GM21515 (cell line): ENCODE data around the gene SFMBT2.

Experiments
- ATAC-seq: cut with Tn5 transposase; IDR thresholded peaks from one replicate; pipeline ENCODE4 v1.9.1; 2021; ENCODE audit not compliant: unreplicated experiment

SFMBT2 gene

DNA sequence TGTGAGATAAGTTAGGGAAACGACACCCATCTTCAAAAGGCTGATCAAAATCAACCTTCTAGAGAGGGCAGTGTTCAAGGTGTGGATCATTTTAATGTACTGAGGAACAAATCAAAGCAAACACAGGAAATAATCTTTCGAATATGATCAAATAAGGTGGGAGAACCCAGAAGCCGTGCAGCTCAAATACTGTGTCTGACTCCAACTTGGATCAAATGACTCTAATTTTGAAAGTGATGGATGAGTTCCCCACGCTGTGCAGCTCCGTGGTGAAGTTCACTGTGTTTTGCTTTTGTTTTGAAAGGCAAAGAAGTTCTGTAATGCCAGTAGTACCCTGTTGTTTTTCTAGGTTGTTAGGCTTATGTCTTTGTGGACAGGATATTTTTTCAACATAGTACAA lies 250.9 kb downstream of the SFMBT2 start:
- no peak for ATAC-seq

DNA sequence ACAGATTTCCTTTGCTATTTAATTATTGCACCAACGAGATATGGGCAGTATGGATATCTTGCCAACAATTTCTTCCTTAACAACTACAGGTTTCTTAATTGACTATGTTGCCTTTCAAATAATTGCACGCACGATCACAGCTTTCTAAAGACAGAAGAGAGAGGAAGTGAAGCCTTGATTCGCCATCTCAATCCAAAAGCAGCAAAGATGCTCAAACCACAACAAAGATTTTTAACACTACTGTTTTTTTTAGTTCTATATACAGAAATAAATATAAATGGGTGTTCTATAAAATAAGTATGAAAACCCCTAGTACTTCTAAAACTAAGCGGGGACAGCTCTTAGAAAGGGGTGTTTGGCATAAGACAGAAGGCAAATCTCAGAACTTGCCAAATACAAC lies 251.3 kb downstream of the SFMBT2 start:
- no peak for ATAC-seq

DNA sequence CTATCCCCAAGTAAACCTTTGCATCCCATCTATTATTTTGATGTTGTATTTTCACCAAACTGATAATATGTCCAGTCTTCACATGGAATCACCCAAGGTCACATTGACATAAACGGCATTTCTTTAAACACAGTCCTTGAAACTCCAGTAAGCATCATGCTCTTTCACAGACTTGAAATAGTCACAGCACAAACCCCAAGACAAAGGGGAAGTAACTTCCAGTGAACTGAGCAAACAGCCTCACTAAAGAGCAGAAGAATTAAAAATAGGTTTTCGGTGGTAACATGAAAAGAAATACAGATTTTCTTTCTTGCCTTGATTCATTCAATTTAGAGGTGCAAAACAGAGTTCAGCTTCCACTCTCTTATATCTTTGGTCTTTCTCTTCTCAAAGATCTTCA lies 253.7 kb downstream of the SFMBT2 start:
- no peak for ATAC-seq

DNA sequence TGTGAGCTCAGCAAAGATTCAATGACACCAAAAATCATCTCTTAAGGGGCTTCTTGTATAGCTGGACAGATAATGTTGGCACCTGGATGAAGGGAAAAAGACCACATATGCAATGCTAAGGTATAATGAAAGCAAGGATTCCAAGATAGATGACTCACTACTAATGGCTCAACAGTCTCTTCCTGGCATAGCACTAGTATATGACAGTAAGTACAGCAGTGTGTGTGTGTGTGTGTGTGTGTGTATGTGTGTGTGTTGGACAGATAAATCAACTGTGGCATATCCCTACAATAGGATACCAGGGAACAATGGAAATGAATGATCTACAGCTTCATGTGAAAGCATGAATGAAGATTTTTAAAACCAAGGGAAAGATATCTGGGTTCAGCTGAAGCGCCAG lies 257.1 kb downstream of the SFMBT2 start:
- ATAC-seq: no peak

DNA sequence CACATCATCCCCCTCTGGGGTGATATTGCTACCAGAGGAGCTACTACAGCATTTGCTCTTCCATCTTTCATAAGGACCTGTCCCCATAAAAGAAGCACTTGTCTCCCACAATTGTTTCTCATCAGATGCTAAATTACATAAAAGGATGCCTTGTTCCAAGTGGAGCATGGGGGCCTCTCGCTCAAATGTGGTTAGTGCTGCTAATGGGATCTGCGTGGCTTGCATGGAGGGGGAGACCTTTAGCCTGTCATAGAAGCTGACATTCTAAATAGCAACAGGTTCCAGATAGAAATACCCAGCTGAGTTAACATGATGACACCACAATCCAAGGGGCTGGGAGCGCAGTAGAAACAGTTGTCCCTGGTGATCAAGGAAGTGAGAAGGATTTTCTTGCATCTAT lies 257.9 kb downstream of the SFMBT2 start:
- no peak for ATAC-seq

DNA sequence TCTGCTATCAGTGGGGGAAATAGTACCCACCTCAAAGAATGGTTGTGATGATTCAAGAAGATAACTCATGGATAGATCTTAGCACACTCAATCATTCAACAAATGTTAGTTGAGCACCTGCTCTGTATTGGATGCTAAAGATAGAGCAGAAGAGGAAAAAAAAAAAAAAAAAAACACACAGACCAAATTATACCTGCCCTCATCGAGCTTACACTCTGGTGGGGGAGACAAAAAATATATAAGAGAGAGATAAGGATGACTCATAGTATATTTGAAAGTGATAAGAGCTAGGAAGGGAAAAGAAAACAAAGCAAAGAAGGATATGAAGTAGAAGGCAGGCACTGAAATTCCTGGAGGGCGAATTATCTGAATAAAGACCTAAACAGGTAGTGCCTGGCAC lies 258.5 kb downstream of the SFMBT2 start:
- no peak for ATAC-seq

DNA sequence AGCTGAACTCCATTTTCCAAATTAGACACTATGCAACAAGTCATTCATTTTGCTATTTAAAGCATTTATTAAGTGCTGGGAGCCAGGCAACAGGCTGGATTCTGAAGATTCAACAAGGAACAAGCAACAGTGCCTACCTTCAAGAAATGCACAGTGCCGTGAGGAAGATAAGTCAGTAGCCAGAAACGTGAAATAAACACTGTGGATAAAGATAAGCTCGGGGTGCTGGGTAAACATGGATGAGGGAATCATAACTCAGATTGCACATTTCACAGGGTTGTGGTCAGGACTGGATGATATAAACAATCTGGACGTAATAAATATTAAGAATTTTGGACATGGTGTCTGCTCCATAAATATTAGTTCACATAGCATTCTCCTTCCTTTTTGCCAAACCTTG lies 259.3 kb downstream of the SFMBT2 start:
- no peak for ATAC-seq

DNA sequence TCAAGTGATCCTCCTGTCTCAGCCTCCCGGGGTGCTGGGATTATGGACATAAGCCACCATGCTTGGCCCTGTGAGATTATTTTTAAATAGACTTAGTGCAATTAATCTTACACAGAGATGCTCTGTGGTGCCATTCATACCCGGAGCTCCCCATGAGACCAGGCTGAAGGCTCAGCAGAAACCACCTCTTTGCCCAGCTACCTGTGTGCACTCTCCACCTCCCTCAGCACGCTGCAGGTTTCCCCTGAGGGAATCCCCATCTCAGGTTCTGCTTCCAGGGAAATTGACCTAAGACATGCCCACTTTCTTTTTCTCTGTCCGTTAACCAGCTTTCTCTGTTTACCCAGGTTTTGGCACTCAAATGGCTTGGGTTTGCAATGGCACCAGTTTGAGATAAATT lies 260.5 kb downstream of the SFMBT2 start:
- ATAC-seq: no peak

DNA sequence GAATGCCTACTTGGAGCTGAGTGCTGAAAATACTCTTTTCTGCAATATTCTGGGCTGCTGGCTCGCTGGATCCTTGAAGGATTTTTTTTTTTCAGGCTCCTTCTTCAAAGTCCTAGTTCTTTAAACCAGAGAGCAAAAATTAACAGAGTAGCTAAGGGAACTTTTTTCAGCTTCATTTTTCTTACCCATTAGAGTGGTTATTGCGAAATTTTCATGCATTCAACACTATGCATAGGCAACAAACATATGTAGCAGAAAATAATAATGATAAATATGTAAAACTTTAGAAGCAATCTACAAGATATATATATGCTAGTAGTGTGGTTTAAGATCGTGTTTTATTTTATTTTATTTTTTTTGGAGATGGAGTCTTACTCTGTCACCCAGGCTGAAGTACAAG lies 264.6 kb downstream of the SFMBT2 start:
- ATAC-seq: no peak

DNA sequence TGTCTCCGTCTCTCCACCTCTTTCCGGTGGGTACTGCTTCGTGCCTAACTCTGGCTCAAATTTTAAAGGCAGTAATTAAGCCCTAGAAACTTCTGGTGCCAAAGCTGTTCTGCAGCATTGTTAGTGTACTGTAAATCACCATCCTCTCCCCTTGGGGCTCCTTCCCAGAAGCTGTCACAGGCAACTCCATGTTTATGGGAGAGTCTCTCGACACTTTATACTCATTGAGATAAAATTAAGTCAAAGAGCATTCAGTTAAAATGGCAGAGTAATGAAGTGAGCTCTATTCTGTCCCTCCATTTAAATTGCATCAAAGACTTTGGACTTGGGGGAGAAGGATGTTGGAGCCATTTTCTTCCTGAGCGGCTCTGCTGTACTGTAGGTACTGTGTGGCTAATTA lies 274.8 kb downstream of the SFMBT2 start:
- ATAC-seq: no peak

DNA sequence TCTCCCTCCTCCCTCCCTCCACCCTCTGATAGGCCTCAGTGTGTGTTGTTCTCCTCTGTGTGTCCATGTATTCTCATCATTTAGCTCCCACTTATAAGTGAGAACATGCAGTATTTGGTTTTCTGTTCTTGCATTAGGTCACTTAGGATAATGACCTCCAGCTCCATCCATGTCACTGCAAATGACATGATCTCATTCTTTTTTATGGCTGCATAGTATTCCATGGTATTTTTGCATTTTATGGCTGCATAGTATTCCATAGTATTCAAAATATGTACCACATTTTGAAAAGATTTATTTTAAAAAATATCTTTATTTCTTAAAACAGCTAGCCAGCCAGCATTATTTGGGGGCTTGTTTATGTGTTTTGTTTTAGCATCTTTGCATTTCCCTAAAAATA lies 275.6 kb downstream of the SFMBT2 start:
- ATAC-seq: no peak

DNA sequence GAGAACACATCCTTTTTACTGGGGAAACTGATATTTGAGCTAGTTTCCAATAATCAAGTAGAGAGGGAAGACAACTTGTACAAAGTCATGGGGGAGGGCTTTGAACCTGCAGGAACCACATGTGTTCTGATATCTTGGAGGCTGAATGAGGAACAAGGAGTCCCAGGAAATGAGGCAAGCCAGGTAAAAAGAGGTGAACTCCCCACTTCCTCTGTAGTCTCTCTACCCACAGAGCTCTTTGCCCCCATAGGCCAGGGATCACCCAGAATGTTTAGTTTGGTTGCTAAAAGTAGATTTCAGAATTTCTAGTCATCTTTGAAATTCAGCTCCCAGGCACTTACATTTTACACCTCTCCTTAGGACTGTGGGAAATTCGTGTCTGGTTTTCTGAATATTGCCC lies 276.4 kb downstream of the SFMBT2 start:
- ATAC-seq: no peak

DNA sequence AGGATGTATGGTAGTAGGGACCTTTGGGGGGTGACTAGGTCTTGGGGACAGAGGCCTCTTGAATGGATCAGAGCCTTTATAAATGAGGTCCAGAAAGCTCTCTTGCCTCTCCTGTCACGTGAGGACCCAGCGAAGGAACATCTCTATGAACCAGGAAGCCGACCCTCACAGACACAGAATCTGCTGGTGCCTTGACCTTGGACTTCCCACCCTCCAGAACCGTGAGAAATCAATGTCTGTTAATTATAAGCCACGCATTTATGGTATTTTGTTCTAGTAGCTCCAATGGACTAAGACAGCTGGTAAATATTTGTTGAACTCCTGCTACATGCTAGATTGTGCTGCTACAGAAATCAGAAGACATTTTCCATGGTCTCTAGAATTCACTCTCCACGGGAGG lies 276.9 kb downstream of the SFMBT2 start:
- no peak for ATAC-seq

DNA sequence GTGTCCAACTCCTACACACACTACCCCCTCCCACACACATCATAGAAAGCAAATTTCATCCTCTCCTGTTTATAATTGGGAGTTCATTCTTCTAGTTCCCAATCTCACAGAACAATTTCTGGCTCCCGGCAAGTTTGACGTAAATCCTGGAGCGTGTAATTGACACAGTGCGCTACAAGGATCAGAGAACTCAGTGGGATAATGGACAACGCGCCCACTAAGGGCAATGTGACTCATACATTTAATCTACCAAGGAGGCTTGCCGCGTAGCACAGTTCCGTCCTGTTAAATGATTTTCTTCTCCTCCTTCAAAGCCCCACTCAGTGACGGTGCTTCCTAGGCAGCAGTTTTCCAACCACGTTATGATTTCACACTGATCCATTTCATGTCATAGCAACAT lies 277.6 kb downstream of the SFMBT2 start:
- ATAC-seq: no peak

DNA sequence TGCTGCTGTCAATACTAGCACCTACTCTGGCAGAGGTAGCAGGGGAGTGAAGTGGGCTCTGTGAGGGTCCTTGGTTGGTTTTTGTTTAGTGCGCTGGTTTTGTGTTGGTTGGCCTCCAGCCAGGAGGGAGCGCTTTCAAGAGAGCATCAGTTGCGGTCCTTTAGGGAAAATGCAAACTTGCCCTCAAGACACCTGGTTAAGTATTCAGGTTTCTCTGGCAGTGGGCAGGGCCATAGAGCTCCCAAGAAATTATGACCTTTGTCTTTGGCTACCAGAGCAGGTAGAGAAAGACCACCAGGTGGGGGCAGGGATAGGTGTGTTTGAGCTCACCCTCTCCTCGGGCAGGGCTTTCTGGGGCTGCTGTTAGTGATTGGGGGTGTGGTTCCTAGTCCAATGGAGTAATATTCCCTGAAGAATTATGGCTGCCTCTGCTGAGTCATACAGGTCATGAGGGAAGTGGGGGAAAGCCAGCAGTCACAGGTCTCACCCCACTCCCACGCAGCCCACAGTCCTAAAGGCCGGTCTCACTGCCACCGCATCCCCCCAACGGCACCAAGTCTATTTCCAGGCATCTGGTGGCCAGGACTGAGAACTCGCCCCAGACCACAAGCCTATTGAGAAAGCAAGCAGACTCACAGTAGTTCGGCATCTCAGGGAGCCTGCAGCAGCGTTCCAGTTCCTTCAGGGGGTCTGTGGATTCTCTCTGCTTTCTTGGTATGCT lies 280.5 kb downstream of the SFMBT2 start:
- no peak for ATAC-seq

DNA sequence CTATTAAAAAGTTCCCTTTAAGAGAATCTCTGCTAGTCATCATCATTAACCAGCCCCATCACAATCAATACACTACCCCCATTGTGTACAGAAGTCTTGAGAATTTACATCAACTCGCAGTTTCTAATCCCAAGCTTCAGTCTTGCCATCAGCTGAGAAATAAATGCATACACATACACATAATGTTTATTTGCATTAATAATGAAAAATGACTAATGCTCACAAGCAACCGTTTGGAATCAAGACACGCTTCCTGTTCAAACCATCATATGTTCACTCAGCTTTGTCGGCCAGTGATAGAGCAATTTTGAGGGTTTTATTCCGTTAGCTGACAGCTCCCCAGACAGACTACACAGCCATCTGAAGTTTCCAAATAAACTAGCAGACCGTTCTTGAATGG lies 287.1 kb downstream of the SFMBT2 start:
- ATAC-seq: no peak

DNA sequence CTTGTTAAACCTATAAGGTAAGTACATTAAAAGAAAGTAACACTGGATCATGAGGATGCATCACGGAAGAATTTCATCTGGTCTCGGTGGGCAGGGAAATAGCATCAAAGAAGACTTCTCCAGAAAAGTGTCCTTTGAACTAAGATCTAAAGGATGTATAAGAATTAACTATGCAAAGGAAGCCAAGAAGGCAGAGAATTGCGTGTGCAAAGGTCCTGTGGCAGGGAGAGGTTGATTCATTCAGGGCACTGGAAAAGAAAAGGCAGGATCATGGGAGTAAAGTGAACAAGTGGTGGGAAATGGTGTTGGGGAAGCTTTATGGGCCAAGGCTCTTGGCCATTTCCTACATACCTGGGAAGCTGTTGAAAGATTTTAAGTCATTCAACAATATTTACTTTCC lies 288.3 kb downstream of the SFMBT2 start:
- no peak for ATAC-seq

DNA sequence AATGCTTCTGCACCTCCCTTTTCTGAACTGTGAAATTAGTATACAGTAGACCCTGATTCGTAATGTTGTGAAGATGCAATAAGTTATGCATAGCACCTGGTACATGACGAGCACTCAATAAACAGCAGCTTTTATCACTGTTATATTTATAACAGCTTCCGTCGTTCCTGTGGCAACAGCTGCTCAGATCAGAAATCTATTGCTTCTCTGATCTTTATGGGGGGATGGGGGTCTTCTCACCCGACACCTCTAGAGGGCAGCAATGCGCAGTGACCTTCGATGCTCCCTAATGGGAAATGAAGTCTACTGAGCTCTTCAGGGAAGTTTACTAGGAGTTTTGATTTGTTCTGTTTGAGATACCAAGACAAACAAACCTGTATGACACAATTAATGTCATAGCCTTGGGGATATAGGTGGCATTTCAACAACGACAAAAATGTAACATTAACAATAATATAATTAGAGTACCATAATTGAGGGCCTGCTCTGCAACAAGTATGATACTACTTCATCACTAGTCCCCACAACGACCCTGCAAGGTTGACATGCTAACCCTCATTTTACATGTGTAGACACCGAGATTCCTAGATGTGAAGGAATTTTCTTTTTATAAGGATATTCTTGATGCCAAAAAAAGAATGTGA lies 289.6 kb downstream of the SFMBT2 start:
- ATAC-seq: peak; percentile 81

DNA sequence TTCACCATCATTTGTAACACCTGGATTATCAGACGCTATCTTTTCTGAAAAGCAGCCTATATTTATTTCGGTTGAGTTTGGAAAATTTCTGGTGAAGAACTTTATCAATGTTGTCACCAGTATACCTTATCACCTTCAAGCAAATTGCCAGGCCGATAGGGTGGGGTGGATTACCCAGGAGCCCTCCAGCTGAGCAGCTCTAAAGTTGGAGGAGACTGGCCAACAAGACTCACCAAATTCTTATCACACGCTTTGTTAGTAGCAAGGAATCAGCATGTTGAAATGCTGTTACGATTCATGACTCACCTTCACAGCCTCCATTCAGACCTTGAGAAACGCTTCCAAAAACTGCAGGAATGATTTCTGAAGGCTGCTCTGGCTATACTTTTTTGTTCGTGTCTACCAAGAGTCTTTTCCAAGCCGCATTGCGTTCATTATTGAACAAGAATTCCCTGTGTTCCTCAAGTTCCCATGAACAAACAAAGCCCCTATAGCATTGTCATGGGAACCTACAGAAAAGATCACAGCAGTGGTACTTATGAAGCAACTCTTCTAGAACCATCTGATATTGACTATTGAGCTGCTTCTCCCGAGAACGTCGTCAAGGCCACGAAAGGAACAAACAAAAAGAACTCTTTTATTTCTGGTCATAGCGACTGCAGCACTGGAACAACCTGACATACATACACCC lies 291.4 kb downstream of the SFMBT2 start:
- no peak for ATAC-seq

DNA sequence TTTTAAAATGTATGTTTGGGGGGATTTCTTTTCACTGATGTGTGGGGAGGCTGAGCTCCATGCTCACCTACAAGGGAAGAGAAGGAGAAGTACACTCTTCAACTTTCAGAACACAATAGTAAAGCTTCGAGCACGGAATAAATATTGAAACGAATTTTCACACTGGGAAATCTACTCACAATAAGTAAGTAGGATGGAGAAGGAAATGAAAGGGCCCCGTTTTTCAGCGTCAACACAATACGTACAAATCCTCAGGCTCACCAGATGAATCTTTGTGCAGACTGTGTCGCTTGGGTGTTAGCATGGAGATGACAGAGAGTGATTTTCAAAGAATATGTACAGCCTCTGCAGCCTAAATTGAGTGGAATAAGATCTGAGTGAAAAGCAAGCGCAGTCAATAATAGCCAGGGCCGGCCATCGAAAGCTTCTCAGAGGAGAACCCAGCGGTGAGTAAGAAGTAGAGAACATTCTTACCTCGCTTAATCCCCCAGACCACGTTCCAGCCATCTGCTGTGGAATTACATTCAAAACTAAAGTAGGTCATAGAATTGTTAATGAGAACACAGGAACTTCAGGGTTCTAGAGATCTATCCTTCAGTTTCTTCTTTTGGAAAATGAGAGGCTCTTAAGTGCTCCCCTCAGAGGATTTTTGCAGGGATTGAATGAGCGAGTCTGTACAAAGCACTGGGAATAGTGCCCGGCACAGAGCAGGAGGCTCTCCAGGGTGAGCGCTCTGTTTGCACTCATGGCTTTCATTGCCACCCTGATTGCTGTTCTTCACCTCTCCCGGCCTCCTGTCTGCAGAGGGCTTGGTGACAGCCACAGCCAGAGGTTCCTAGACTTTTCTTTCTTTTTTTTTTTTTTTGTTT lies 292.8 kb downstream of the SFMBT2 start:
- ATAC-seq: no peak

DNA sequence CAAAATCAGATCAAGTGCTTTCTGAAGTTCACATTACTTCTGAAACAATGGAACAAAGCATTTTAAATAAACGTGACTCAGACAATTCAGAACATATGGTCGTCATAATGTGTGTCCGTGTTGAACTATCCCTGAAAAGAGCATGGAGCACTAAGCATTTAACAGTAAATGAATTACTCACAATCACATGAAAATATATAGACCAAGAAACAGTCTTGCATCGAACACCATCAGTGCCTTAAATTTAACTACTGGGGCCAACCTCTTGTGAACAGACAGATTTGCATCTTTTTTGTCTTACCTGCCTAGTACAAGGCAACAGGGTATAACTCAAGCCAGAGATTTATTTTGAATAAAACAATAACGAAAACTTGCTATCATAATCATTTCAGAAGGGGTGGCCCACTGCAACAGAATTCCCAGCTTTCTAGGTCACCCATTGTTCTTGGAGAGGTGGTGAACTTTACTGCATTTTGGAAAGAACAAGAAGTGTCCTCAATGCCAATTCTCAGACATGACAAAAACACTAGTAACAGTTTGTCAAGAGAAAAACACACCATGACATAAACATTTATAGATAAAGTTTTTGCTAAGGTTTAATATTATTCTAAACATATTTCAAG lies 293.5 kb downstream of the SFMBT2 start:
- no peak for ATAC-seq
